ENCODE measurements around the gene PODXL. TPM values are rescaled to one million over a fixed set of nuclear protein-coding genes. Genes with fewer than 3 reads are reported as not detected.

The PODXL gene
- polyA plus RNA-seq, 2 of the 4 experiments (the other 2 are of a cell fraction) = 13.2 to 35.3 TPM

- TF ChIP-seq BCL3 (IDR thresholded peaks at IDR 0.05) (no peak), ZNF302 (CRISPR knock-in tag; IDR thresholded peaks at IDR 0.05) (no peak), EHF (CRISPR knock-in tag; IDR thresholded peaks at IDR 0.05) (no peak), REST (IDR thresholded peaks at IDR 0.05) (no peak), TP53 (CRISPR knock-in tag; IDR thresholded peaks at IDR 0.05) (no peak), HES2 (IDR thresholded peaks at IDR 0.05) (no peak)
Observed at GRCh38 chr7:131529179-131529578, 27.2 kb downstream of the PODXL start (continued).

GRCh38 chr7:131527456-131527855 is 29.0 kb downstream of the PODXL start:
- no peak for FAIRE-seq
- CTCF ChIA-PET = interaction anchor here (1.2 to 4.1 kb wide), 7 partner anchors 7 to 458 kb away, joined by 3 to 15 read pairs (median 6); no protein-coding TSS in a partner anchor
- Histone ChIP-seq H3K4me3 (no peak overlapping the region), H3K9me3 (no peaks in the 10 kb centered on the region), H3K27ac (no peak overlapping the region), H3K4me1 (peaks cover 11% of the 10 kb centered on the region; the same call in 2 of the 3 replicates), H3K4me2 (no peak overlapping the region)
- POLR2A ChIA-PET = no interaction called here
- WGBS (ENCODE audit: missing lambda C conversion rate) = 52% methylated on average over 4 of the region's 4 CpGs
- TF ChIP-seq SMC3 (IDR thresholded peaks at IDR 0.05) = no peak
- no peak for ATAC-seq
- DNase-seq (ENCODE audit: low read depth in 1 of 2, low spot score in 1 of 2) = no peak

- TF ChIP-seq POLR2AphosphoS2 (conservative IDR thresholded peaks at IDR 0.05; ENCODE audit: low read length) = no peak
- no peak for TF ChIP-seq ATOH8 (CRISPR knock-in tag; IDR thresholded peaks at IDR 0.05; ENCODE audit: low read depth)
- no peak for TF ChIP-seq ESRRA (IDR thresholded peaks at IDR 0.05; ENCODE audit: borderline replicate concordance, low read length)
- TF ChIP-seq GATA3 (IDR thresholded peaks at IDR 0.05; ENCODE audit: borderline replicate concordance) = no peak
- no peak for TF ChIP-seq HMGXB4 (CRISPR knock-in tag; IDR thresholded peaks at IDR 0.05; ENCODE audit: borderline replicate concordance)
- no peak for TF ChIP-seq KDM1A (IDR thresholded peaks at IDR 0.05; ENCODE audit: low read depth)
- TF ChIP-seq PHF8 (IDR thresholded peaks at IDR 0.05; ENCODE audit: borderline replicate concordance, low read depth) = no peak
- TF ChIP-seq MAZ (IDR thresholded peaks at IDR 0.05; ENCODE audit: borderline replicate concordance, low read depth, low read length) = no peak
- TF ChIP-seq, protein P1, sequence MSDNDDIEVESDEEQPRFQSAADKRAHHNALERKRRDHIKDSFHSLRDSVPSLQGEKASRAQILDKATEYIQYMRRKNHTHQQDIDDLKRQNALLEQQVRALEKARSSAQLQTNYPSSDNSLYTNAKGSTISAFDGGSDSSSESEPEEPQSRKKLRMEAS (IDR thresholded peaks at IDR 0.05) = no peak
- no peak for TF ChIP-seq REST (IDR thresholded peaks at IDR 0.05)
- no peak for TF ChIP-seq ZSCAN20 (CRISPR knock-in tag; IDR thresholded peaks at IDR 0.05)
- TF ChIP-seq MYC (IDR thresholded peaks at IDR 0.05; ENCODE audit: borderline replicate concordance, low read length) = no peak
- TF ChIP-seq CEBPB (IDR thresholded peaks at IDR 0.05) = no peak
- no peak for TF ChIP-seq RNF2 (IDR thresholded peaks at IDR 0.05; ENCODE audit: borderline replicate concordance, low read depth)
- TF ChIP-seq TP53 (CRISPR knock-in tag; IDR thresholded peaks at IDR 0.05) = no peak
- TF ChIP-seq CBX2 (IDR thresholded peaks at IDR 0.05; ENCODE audit: borderline replicate concordance, low read depth) = no peak
- TF ChIP-seq EHF (CRISPR knock-in tag; IDR thresholded peaks at IDR 0.05) = no peak
- no peak for TF ChIP-seq JUN (IDR thresholded peaks at IDR 0.05)
- no peak for TF ChIP-seq CBX8 (IDR thresholded peaks at IDR 0.05)
- ChIA-PET POLR2A (no interaction called here), CTCF (interaction anchor here (1.0 to 4.1 kb wide), 5 partner anchors 12 to 129 kb away, joined by 3 to 15 read pairs (median 3); no protein-coding TSS in a partner anchor)
- Histone ChIP-seq H3K4me1 (peaks cover 25% of the 10 kb centered on the region), H3K4me3 (no peak overlapping the region), H3K4me2 (peak overlapping the region; percentile 24; the same call in 2 of the 3 replicates), H3K9me3 (no peaks in the 10 kb centered on the region), H3K27ac (no peak overlapping the region)
- WGBS (ENCODE audit: missing lambda C conversion rate) = 18% methylated on average over 2 of the region's 2 CpGs
- DNase-seq (ENCODE audit: low read depth in 1 of 2, low spot score in 1 of 2) (peak in 1 of 2 experiments; percentile 53), ATAC-seq (peak; percentile 32 to 53; a peak in 3 of 6 replicates), FAIRE-seq (no peak)
Observed at GRCh38 chr7:131525820-131526219, 30.6 kb downstream of the PODXL start.

Measured in A549 (cell line).